Measurements from ENCODE around the gene CHCHD6. TPM values are rescaled to one million over a fixed set of nuclear protein-coding genes. Genes with fewer than 3 reads are reported as not detected.

Gene CHCHD6
- total and polyA plus RNA-seq, 2 of the 4 experiments (the other 2 are of a cell fraction): 18.8 to 28.9 TPM

GRCh38 chr3:126947429-126947828 is 243.4 kb downstream of the CHCHD6 start:
- dilution Hi-C loops (cut with HindIII; ENCODE audit: low sequenced_read_pairs, unreplicated experiment) (no loop called here), intact Hi-C loops (cut with micrococcal nuclease) (no loop called here), in situ Hi-C loops (cut with MboI; ENCODE audit: low sequenced_read_pairs) (no loop called here)
- no peak overlapping the region for H3K14ac ChIP-seq (replicated peaks; ENCODE audit: low read depth, low read length)
- no peak overlapping the region for H3K4me3 ChIP-seq (ENCODE audit: insufficient read depth, low read depth, low read length)
- H3K9ac ChIP-seq (ENCODE audit: low read depth, low read length): no peak overlapping the region
- H3K23ac ChIP-seq (ENCODE audit: low read depth, low read length): no peak overlapping the region
- H3K56ac ChIP-seq (ENCODE audit: extremely low read depth, insufficient read depth, low read length): no peak overlapping the region
- H3K27me3 ChIP-seq (ENCODE audit: control insufficient read depth, insufficient read depth, low read length): no peaks in the 10 kb centered on the region
- no peak overlapping the region for H2BK20ac ChIP-seq (ENCODE audit: low read depth, low read length)
- no peak overlapping the region for H2BK15ac ChIP-seq (ENCODE audit: low read depth, low read length)
- H3K4me2 ChIP-seq (ENCODE audit: low read depth, low read length): no peak overlapping the region
- no peak overlapping the region for H4K91ac ChIP-seq (ENCODE audit: insufficient read depth, low read depth, low read length)
- H3K9me3 ChIP-seq (ENCODE audit: control insufficient read depth, insufficient read depth, low read length): no peaks in the 10 kb centered on the region
- no peak overlapping the region for H4K5ac ChIP-seq (ENCODE audit: low read depth, low read length)
- H3K4ac ChIP-seq (ENCODE audit: low read depth, low read length): no peak overlapping the region
- DNase-seq (no peak), ATAC-seq (ENCODE audit: low read depth) (no peak)
- H2BK5ac ChIP-seq (ENCODE audit: low read depth, low read length, poor library complexity, severe bottlenecking): no peak overlapping the region
- H3K18ac ChIP-seq (ENCODE audit: low read depth, low read length): no peak overlapping the region
- H2AFZ ChIP-seq (replicated peaks; ENCODE audit: low read length, poor library complexity): no peak overlapping the region
- CTCF ChIA-PET: interaction anchor here (0.6 to 1.0 kb wide), 3 partner anchors 8 to 195 kb away, joined by 3 to 4 read pairs (median 3); no protein-coding TSS in a partner anchor
- no TSS peak for BruUV-seq (replicated peaks)
- no peak overlapping the region for H2AK5ac ChIP-seq (ENCODE audit: low read depth, low read length)
- no peak for TF ChIP-seq FOS (IDR thresholded peaks at IDR 0.05; ENCODE audit: low read depth, low read length)
- TF ChIP-seq BHLHE40 (IDR thresholded peaks at IDR 0.05; ENCODE audit: low read depth, low read length): no peak
- TF ChIP-seq MAZ (IDR thresholded peaks at IDR 0.05; ENCODE audit: borderline replicate concordance, low read depth, low read length): no peak
- TF ChIP-seq CEBPB (IDR thresholded peaks at IDR 0.05; ENCODE audit: low read depth, low read length): no peak
- no peak for TF ChIP-seq NFE2L2 (IDR thresholded peaks at IDR 0.05; ENCODE audit: low read depth, low read length)
- no peak for TF ChIP-seq RFX5 (IDR thresholded peaks at IDR 0.05; ENCODE audit: low read depth, low read length)
- TF ChIP-seq SMC3 (IDR thresholded peaks at IDR 0.05; ENCODE audit: low read depth, low read length): no peak
- no peak for TF ChIP-seq MXI1 (IDR thresholded peaks at IDR 0.05; ENCODE audit: borderline replicate concordance, low read depth, low read length)
- TF ChIP-seq, protein P1, sequence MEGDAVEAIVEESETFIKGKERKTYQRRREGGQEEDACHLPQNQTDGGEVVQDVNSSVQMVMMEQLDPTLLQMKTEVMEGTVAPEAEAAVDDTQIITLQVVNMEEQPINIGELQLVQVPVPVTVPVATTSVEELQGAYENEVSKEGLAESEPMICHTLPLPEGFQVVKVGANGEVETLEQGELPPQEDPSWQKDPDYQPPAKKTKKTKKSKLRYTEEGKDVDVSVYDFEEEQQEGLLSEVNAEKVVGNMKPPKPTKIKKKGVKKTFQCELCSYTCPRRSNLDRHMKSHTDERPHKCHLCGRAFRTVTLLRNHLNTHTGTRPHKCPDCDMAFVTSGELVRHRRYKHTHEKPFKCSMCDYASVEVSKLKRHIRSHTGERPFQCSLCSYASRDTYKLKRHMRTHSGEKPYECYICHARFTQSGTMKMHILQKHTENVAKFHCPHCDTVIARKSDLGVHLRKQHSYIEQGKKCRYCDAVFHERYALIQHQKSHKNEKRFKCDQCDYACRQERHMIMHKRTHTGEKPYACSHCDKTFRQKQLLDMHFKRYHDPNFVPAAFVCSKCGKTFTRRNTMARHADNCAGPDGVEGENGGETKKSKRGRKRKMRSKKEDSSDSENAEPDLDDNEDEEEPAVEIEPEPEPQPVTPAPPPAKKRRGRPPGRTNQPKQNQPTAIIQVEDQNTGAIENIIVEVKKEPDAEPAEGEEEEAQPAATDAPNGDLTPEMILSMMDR (conservative IDR thresholded peaks at IDR 0.05; ENCODE audit: low read depth, low read length): no peak
- TF ChIP-seq RAD21 (IDR thresholded peaks at IDR 0.05; ENCODE audit: low read length): no peak
- TF ChIP-seq ELK1 (IDR thresholded peaks at IDR 0.05; ENCODE audit: borderline replicate concordance, low read depth, low read length): no peak
- no peak for TF ChIP-seq RCOR1 (IDR thresholded peaks at IDR 0.05; ENCODE audit: insufficient replicate concordance, low read length)
- no peak overlapping the region for H4K8ac ChIP-seq (ENCODE audit: low read depth in 2 of 2, low read length in 2 of 2)
- H2BK120ac ChIP-seq (ENCODE audit: low read depth, low read length): no peak overlapping the region
- H3K9me1 ChIP-seq (ENCODE audit: insufficient read depth, low read length): peaks cover 9% of the 10 kb centered on the region; the same call in 1 of the 2 replicates
- no peaks in the 10 kb centered on the region for H3K79me1 ChIP-seq (ENCODE audit: low read depth in 1 of 2, low read length in 2 of 2)
- H4K20me1 ChIP-seq (ENCODE audit: insufficient read depth, low read length): no peaks in the 10 kb centered on the region
- no CpG with 5 or more reads among the region's 8 CpGs for WGBS, 2 experiments (ENCODE audit: extremely low coverage in 2 of 2, insufficient read length in 1 of 2)
- no peaks in the 10 kb centered on the region for H3K4me1 ChIP-seq (ENCODE audit: control insufficient read depth, insufficient read depth, low read length)
- POLR2A ChIA-PET (ENCODE audit: unreplicated experiment): no interaction called here
- H2AK9ac ChIP-seq (replicated peaks; ENCODE audit: low read depth, low read length, poor library complexity): no peak overlapping the region
- H3K27ac ChIP-seq (ENCODE audit: insufficient read depth, low read length): no peak overlapping the region
- H3K36me3 ChIP-seq (ENCODE audit: control insufficient read depth, insufficient read depth, low read length): no peaks in the 10 kb centered on the region

Data from IMR-90 (cell line).